Epithelial cell of proximal tubule (primary cell): ENCODE measurements around the gene FAM236B. TPM values are rescaled to one million over a fixed set of nuclear protein-coding genes. Genes with fewer than 3 reads are reported as not detected.
"Not testable (repeated sequence)": the region's sequence is repeated elsewhere in the genome, so short reads cannot be mapped to it uniquely, and the experiment has no call there.

Experiments used
- DNase-seq: peaks from one replicate; pipeline ENCODE4 v3.0.0-alpha.2; 2011; ENCODE audit warnings: low read depth
- H3K4me3 ChIP-seq: 2 replicates; pipeline ENCODE4 v1.5.1; 2011; ENCODE audit warnings: low read depth, mild to moderate bottlenecking, low read length
- CTCF ChIP-seq: conservative IDR thresholded peaks from 2 replicates; pipeline ENCODE4 v1.5.1; 2012; ENCODE audit warnings: low read depth, mild to moderate bottlenecking, low read length
- total RNA-seq: library from RNA; depleted of rRNA; stranded (reverse); fragments of >200 nt; gene quantifications from 2 replicates; pipeline ENCODE4 v1.2.3, GENCODE V29; 2015

The FAM236B gene
- not detected in 2 replicates for total RNA-seq

GRCh38 chrX:72782560-72782959 lies at the start of gene FAM236B:
Gene FAM236B (minus strand): TSS chrX:72782660. CDS start chrX:72782560, 100 bp downstream.
- not testable (repeated sequence) for DNase-seq, H3K4me3 ChIP-seq

- not testable (repeated sequence) for H3K4me3 ChIP-seq, DNase-seq
Observed at GRCh38 chrX:72830701-72831100, 48.2 kb upstream of the FAM236B start.

GRCh38 chrX:72808110-72808509 lies 25.6 kb upstream of the FAM236B start, which contains the start of gene FAM236D:
Gene FAM236D (minus strand): TSS chrX:72808210. CDS start chrX:72808110, 100 bp downstream.
- H3K4me3 ChIP-seq, DNase-seq: not testable (repeated sequence)

- DNase-seq, H3K4me3 ChIP-seq: not testable (repeated sequence)
Observed at GRCh38 chrX:72790390-72790789, 7.9 kb upstream of the FAM236B start.

GRCh38 chrX:72788142-72788541 lies 5.7 kb upstream of the FAM236B start:
- DNase-seq, H3K4me3 ChIP-seq: not testable (repeated sequence)

- DNase-seq, H3K4me3 ChIP-seq: not testable (repeated sequence)
Observed at GRCh38 chrX:72783964-72784363, 1.5 kb upstream of the FAM236B start.

GRCh38 chrX:72783365-72783936 lies 991 bp upstream of the FAM236B start:
- not testable (repeated sequence) for H3K4me3 ChIP-seq, DNase-seq

- not testable (repeated sequence) for DNase-seq, H3K4me3 ChIP-seq
Observed at GRCh38 chrX:72778146-72778545, 4.3 kb downstream of the FAM236B start.

- not testable (repeated sequence) for H3K4me3 ChIP-seq, DNase-seq
Observed at GRCh38 chrX:72777467-72777790, 5.0 kb downstream of the FAM236B start.

GRCh38 chrX:72776653-72777466 lies 5.6 kb downstream of the FAM236B start, which contains the start of gene DMRTC1B:
Gene DMRTC1B (plus strand): TSS chrX:72776890. CDS start chrX:72845136, 68,246 bp downstream.
- H3K4me3 ChIP-seq, DNase-seq: not testable (repeated sequence)

- not testable (repeated sequence) for H3K4me3 ChIP-seq, DNase-seq
Observed at GRCh38 chrX:72760454-72760853, 22.0 kb downstream of the FAM236B start.

GRCh38 chrX:72748545-72748944 lies 33.9 kb downstream of the FAM236B start:
- DNase-seq, H3K4me3 ChIP-seq: not testable (repeated sequence)

- DNase-seq, H3K4me3 ChIP-seq: not testable (repeated sequence)
Observed at GRCh38 chrX:72745546-72745945, 36.9 kb downstream of the FAM236B start.

GRCh38 chrX:72735561-72735960 lies 46.9 kb downstream of the FAM236B start:
- H3K4me3 ChIP-seq: no peak overlapping the region
- no peak for DNase-seq
- no peak for TF ChIP-seq CTCF

GRCh38 chrX:72733636-72734035 lies 48.8 kb downstream of the FAM236B start:
- H3K4me3 ChIP-seq, DNase-seq: not testable (repeated sequence)
